Activated CD4-positive, alpha-beta T cell treated with anti-CD3 and anti-CD28 coated beads, Interleukin-2, amount 50 U/mL, for 1 hour (primary cell): Measurements from ENCODE around the gene TRIM9.
A peak's percentile ranks its signal among the peaks of the same experiment; 100 is the strongest.

Source experiments
- DNase-seq: peaks from one replicate; pipeline ENCODE4 v3.0.0-alpha.2; 2020

TRIM9 gene

GRCh38 chr14:51094901-51095853 lies at the start of gene TRIM9:
TSS of gene TRIM9 (minus strand) at chr14:51095105. CDS start at chr14:51094939, 166 bp downstream.
- peak; percentile 86 for DNase-seq

GRCh38 chr14:51140856-51141255 lies 46.0 kb upstream of the TRIM9 start:
- no peak for DNase-seq

GRCh38 chr14:51140338-51140737 lies 45.4 kb upstream of the TRIM9 start:
- DNase-seq = no peak

- no peak for DNase-seq
Measured at GRCh38 chr14:51139121-51139681, 44.3 kb upstream of the TRIM9 start.

GRCh38 chr14:51138404-51139103 lies 43.6 kb upstream of the TRIM9 start:
- DNase-seq = no peak

GRCh38 chr14:51131516-51131915 lies 36.6 kb upstream of the TRIM9 start:
- no peak for DNase-seq

- no peak for DNase-seq
Measured at GRCh38 chr14:51129130-51129529, 34.2 kb upstream of the TRIM9 start.

GRCh38 chr14:51124029-51124428 lies 29.1 kb upstream of the TRIM9 start:
- DNase-seq = no peak

- no peak for DNase-seq
Measured at GRCh38 chr14:51121096-51121495, 26.2 kb upstream of the TRIM9 start.

GRCh38 chr14:51119411-51120051 lies 24.6 kb upstream of the TRIM9 start:
- no peak for DNase-seq

GRCh38 chr14:51118993-51119392 lies 24.1 kb upstream of the TRIM9 start:
- DNase-seq = no peak

GRCh38 chr14:51117593-51117992 lies 22.7 kb upstream of the TRIM9 start:
- DNase-seq = no peak

GRCh38 chr14:51116682-51117081 lies 21.8 kb upstream of the TRIM9 start:
- no peak for DNase-seq

GRCh38 chr14:51109651-51110050 lies 14.7 kb upstream of the TRIM9 start:
- no peak for DNase-seq

GRCh38 chr14:51107801-51108200 lies 12.9 kb upstream of the TRIM9 start:
- DNase-seq = no peak

- no peak for DNase-seq
Measured at GRCh38 chr14:51104467-51104866, 9.6 kb upstream of the TRIM9 start.

- no peak for DNase-seq
Measured at GRCh38 chr14:51097287-51097686, 2.4 kb upstream of the TRIM9 start.

- DNase-seq = no peak
Measured at GRCh38 chr14:51096870-51097269, 2.0 kb upstream of the TRIM9 start.

GRCh38 chr14:51095854-51096823 lies 1.2 kb upstream of the TRIM9 start:
- no peak for DNase-seq

- peak; percentile 1 for DNase-seq
Measured at GRCh38 chr14:51094282-51094821, 553 bp downstream of the TRIM9 start.
